ENCODE results near the gene TNS1. TPM values are rescaled to one million over a fixed set of nuclear protein-coding genes. Genes with fewer than 3 reads are reported as not detected.

TNS1 gene
- total RNA-seq, 1 donor from 2014 or later = 7.9 TPM

- no peak for TF ChIP-seq CTCF (IDR thresholded peaks at IDR 0.05; ENCODE audit: unreplicated experiment)
These were observed 40.3 kb upstream of the TNS1 start for GRCh38 chr2:218043100-218043499.

GRCh38 chr2:218041302-218042168 is 38.7 kb upstream of the TNS1 start:
- peaks cover 58% of the 10 kb centered on the region for H3K27me3 Mint-ChIP-seq
- H3K36me3 Mint-ChIP-seq (ENCODE audit: insufficient read depth) = no peaks in the 10 kb centered on the region
- TF ChIP-seq CTCF (IDR thresholded peaks at IDR 0.05; ENCODE audit: unreplicated experiment) = no peak
- no peak overlapping the region for H3K4me3 Mint-ChIP-seq (ENCODE audit: low read depth)
- peaks cover 7% of the 10 kb centered on the region for H3K9me3 Mint-ChIP-seq (ENCODE audit: low read depth)
- H3K4me1 Mint-ChIP-seq (ENCODE audit: low read depth) = no peaks in the 10 kb centered on the region
- no peak overlapping the region for H3K27ac Mint-ChIP-seq
- no peak for DNase-seq (ENCODE audit: low spot score, unreplicated experiment)

More at GRCh38 chr2:218043100-218043499, 40.3 kb upstream of the TNS1 start:
- Mint-ChIP-seq H3K4me1 (ENCODE audit: low read depth) (peaks cover 1% of the 10 kb centered on the region), H3K27me3 (peaks cover 44% of the 10 kb centered on the region), H3K27ac (no peak overlapping the region), H3K9me3 (ENCODE audit: low read depth) (peaks cover 7% of the 10 kb centered on the region), H3K4me3 (ENCODE audit: low read depth) (no peak overlapping the region), H3K36me3 (ENCODE audit: insufficient read depth) (no peaks in the 10 kb centered on the region)
- no peak for DNase-seq (ENCODE audit: low spot score, unreplicated experiment)

- H3K27me3 Mint-ChIP-seq = peaks cover 58% of the 10 kb centered on the region
- no peak overlapping the region for H3K4me3 Mint-ChIP-seq (ENCODE audit: low read depth)
- no peak overlapping the region for H3K27ac Mint-ChIP-seq
- no peak for DNase-seq (ENCODE audit: low spot score, unreplicated experiment)
- no peak for TF ChIP-seq CTCF (IDR thresholded peaks at IDR 0.05; ENCODE audit: unreplicated experiment)
- H3K9me3 Mint-ChIP-seq (ENCODE audit: low read depth) = peaks cover 7% of the 10 kb centered on the region
- H3K4me1 Mint-ChIP-seq (ENCODE audit: low read depth) = no peaks in the 10 kb centered on the region
- no peaks in the 10 kb centered on the region for H3K36me3 Mint-ChIP-seq (ENCODE audit: insufficient read depth)
These were observed 38.1 kb upstream of the TNS1 start for GRCh38 chr2:218040883-218041282.

- Mint-ChIP-seq H3K9me3 (ENCODE audit: low read depth) (peaks cover 2% of the 10 kb centered on the region), H3K4me3 (ENCODE audit: low read depth) (no peak overlapping the region), H3K27me3 (peaks cover 67% of the 10 kb centered on the region), H3K4me1 (ENCODE audit: low read depth) (peaks cover 2% of the 10 kb centered on the region), H3K36me3 (ENCODE audit: insufficient read depth) (no peaks in the 10 kb centered on the region), H3K27ac (no peak overlapping the region)
- no peak for DNase-seq (ENCODE audit: low spot score, unreplicated experiment)
- no peak for TF ChIP-seq CTCF (IDR thresholded peaks at IDR 0.05; ENCODE audit: unreplicated experiment)
These were observed 36.4 kb upstream of the TNS1 start for GRCh38 chr2:218039171-218039570.

- Mint-ChIP-seq H3K27me3 (peaks cover 78% of the 10 kb centered on the region), H3K27ac (no peak overlapping the region), H3K4me3 (ENCODE audit: low read depth) (no peak overlapping the region), H3K4me1 (ENCODE audit: low read depth) (peaks cover 5% of the 10 kb centered on the region), H3K9me3 (ENCODE audit: low read depth) (no peaks in the 10 kb centered on the region), H3K36me3 (ENCODE audit: insufficient read depth) (no peaks in the 10 kb centered on the region)
- no peak for TF ChIP-seq CTCF (IDR thresholded peaks at IDR 0.05; ENCODE audit: unreplicated experiment)
- DNase-seq (ENCODE audit: low spot score, unreplicated experiment) = no peak
These were observed 33.6 kb upstream of the TNS1 start for GRCh38 chr2:218036371-218036770.
